HCT116 (cell line): Measurements from ENCODE around the gene TANC1. TPM values are rescaled to one million over a fixed set of nuclear protein-coding genes. Genes with fewer than 3 reads are reported as not detected.

ENCODE experiments used
- ATAC-seq: fragments of 200-7000 bp; cut with Tn5 transposase; 2 replicates; pipeline ENCODE4 v1.9.1; 2020; ENCODE audit warnings: mild to moderate bottlenecking, moderate library complexity
- BruUV-seq: library from RNA; stranded (reverse); fragments of 400-500 nt; replicated peaks from 2 replicates; lab custom pipeline; 2021; lab: Mats Ljungman, UMichigan
- CTCF ChIA-PET: fragments of 300-600 bp; sonication (Branson Sonifier 250); formaldehyde crosslinking; loops from one replicate; lab custom pipeline; 2021; ENCODE audit warnings: antibody characterized with exemption; lab: Charles Lee
- POLR2A ChIA-PET: fragments of 300-600, 350-600 bp; sonication (Branson Sonifier 250); formaldehyde crosslinking; loops from one replicate; lab custom pipeline; 2021; ENCODE audit warnings: antibody characterized with exemption; lab: Charles Lee
- RAD21 ChIA-PET, 2 experiments: fragments of 300-600 bp; sonication (Branson Sonifier 250); formaldehyde crosslinking; loops; one replicate each; lab custom pipeline; 2023; ENCODE audit warnings: low total read pairs in 2 of 2; ENCODE audit not compliant: uncharacterized antibody in 2 of 2, unreplicated experiment in 2 of 2, low non-redundant PET in 1 of 2; lab: Charles Lee
- DNase-seq: peaks from one replicate; pipeline ENCODE4 v3.0.0-alpha.2; 2010; ENCODE audit warnings: low read depth, low spot score
- H2AFZ ChIP-seq: fragments of 200-600 bp; shearing (Covaris generic), sonication (generic); 2 replicates; pipeline ENCODE4 v1.6.1; 2017; ENCODE audit warnings: low read depth, mixed run types, mixed read lengths, antibody characterized with exemption, low read length; ENCODE audit not compliant: poor library complexity, severe bottlenecking
- H3K27ac ChIP-seq: 2 replicates; pipeline ENCODE4 v1.5.1; 2012; ENCODE audit warnings: low read depth, low read length
- H3K27me3 ChIP-seq: fragments of 200-600 bp; sonication (generic); 2 replicates; pipeline ENCODE4 v1.6.1; 2016; ENCODE audit warnings: mixed run types, low read length, mixed read lengths; ENCODE audit not compliant: insufficient read depth
- H3K36me3 ChIP-seq, 2 experiments: fragments of 200-500 bp in 1 of 2; fragments of 200-600 bp in 1 of 2; sonication (Bioruptor generic) in 1 of 2; sonication (generic) in 1 of 2; 2 replicates each; pipeline versions ENCODE4 v1.5.1 to v1.6.1; 2014 to 2016; ENCODE audit warnings: low read length in 2 of 2, inconsistent platforms in 1 of 2, mixed read lengths in 1 of 2, mixed run types in 1 of 2; ENCODE audit not compliant: insufficient read depth in 2 of 2, control insufficient read depth in 1 of 2
- H3K4me1 ChIP-seq, 2 experiments: fragments of 200-600 bp in 1 of 2; sonication (generic) in 1 of 2; 2 replicates each; pipeline versions ENCODE4 v1.5.1 to v1.6.1; 2012 to 2017; ENCODE audit warnings: low read length in 2 of 2, inconsistent platforms in 1 of 2, mild to moderate bottlenecking in 1 of 2, mixed read lengths in 1 of 2, mixed run types in 1 of 2, moderate library complexity in 1 of 2; ENCODE audit not compliant: insufficient read depth in 2 of 2, control insufficient read depth in 1 of 2
- H3K4me2 ChIP-seq: fragments of 200-600 bp; sonication (generic); 2 replicates; pipeline ENCODE4 v1.6.1; 2017; ENCODE audit warnings: mixed run types, low read length, mixed read lengths
- H3K4me3 ChIP-seq, 2 experiments: fragments of 200-600 bp in 1 of 2; sonication (generic) in 1 of 2; replicated peaks in 1 of 2; 2 replicates each; pipeline ENCODE4 v1.5.1; 2011 to 2016; ENCODE audit warnings: low read length in 2 of 2, control low read depth in 1 of 2, low read depth in 1 of 2, mild to moderate bottlenecking in 1 of 2, mixed read lengths in 1 of 2, mixed run types in 1 of 2
- H3K79me2 ChIP-seq: fragments of 200-600 bp; sonication (generic); 2 replicates; pipeline ENCODE4 v1.6.1; 2017; ENCODE audit warnings: mild to moderate bottlenecking, mixed run types, low read length, moderate library complexity, mixed read lengths; ENCODE audit not compliant: insufficient read depth
- H3K9ac ChIP-seq: fragments of 200-600 bp; sonication (generic); 2 replicates; pipeline ENCODE4 v1.6.1; 2016; ENCODE audit warnings: low read length, mixed read lengths
- H3K9me2 ChIP-seq: fragments of 200-600 bp; sonication (generic), shearing (Covaris generic); 2 replicates; pipeline ENCODE4 v1.6.1; 2017; ENCODE audit warnings: mixed run types, mild to moderate bottlenecking, moderate library complexity; ENCODE audit not compliant: insufficient read depth
- H3K9me3 ChIP-seq, 2 experiments: fragments of 200-500 bp in 1 of 2; fragments of 200-600 bp in 1 of 2; sonication (Bioruptor generic) in 1 of 2; sonication (generic) in 1 of 2; 2 replicates each; pipeline ENCODE4 v1.6.1; 2014 to 2017; ENCODE audit warnings: low read length in 2 of 2, mixed read lengths in 2 of 2, inconsistent platforms in 1 of 2, low read depth in 1 of 2, mild to moderate bottlenecking in 1 of 2, mixed run types in 1 of 2, moderate library complexity in 1 of 2; ENCODE audit not compliant: control insufficient read depth in 1 of 2, insufficient read depth in 1 of 2
- H4K20me1 ChIP-seq: fragments of 200-600 bp; sonication (generic), shearing (Covaris generic); 2 replicates; pipeline ENCODE4 v1.6.1; 2017; ENCODE audit warnings: mixed run types, mild to moderate bottlenecking, moderate library complexity; ENCODE audit not compliant: insufficient read depth
- CBX3 ChIP-seq: IDR thresholded peaks from 2 replicates; pipeline ENCODE4 v1.6.1; 2012; ENCODE audit warnings: low read depth
- CEBPB ChIP-seq: IDR thresholded peaks from 2 replicates; pipeline ENCODE4 v1.6.1; 2012; ENCODE audit warnings: low read depth
- EGR1 ChIP-seq: IDR thresholded peaks from 2 replicates; pipeline ENCODE4 v1.6.1; 2012; ENCODE audit warnings: low read depth
- ELF1 ChIP-seq: IDR thresholded peaks from 2 replicates; pipeline ENCODE4 v1.6.1; 2012; ENCODE audit warnings: low read depth, borderline replicate concordance
- EZH2 ChIP-seq: fragments of 200-600 bp; sonication (generic); IDR thresholded peaks from 2 replicates; pipeline ENCODE4 v1.6.1; 2017; ENCODE audit warnings: antibody characterized with exemption, mixed run types
- EZH2phosphoT487 ChIP-seq: fragments of 200-600 bp; IDR thresholded peaks from 2 replicates; pipeline ENCODE4 v1.6.1; 2018; ENCODE audit warnings: antibody characterized with exemption, borderline replicate concordance
- FOSL1 ChIP-seq: IDR thresholded peaks from 2 replicates; pipeline ENCODE4 v1.6.1; 2012; ENCODE audit warnings: low read depth
- JUND ChIP-seq: IDR thresholded peaks from 2 replicates; pipeline ENCODE4 v1.6.1; 2012
- POLR2A ChIP-seq: IDR thresholded peaks from 2 replicates; pipeline ENCODE4 v1.7.0; 2011; ENCODE audit warnings: borderline replicate concordance; ENCODE audit not compliant: insufficient read depth, insufficient read length; ENCODE audit errors: extremely low read depth
- POLR2AphosphoS5 ChIP-seq: IDR thresholded peaks from 2 replicates; pipeline ENCODE4 v1.6.1; 2011; ENCODE audit warnings: mild to moderate bottlenecking, low read depth, low read length, moderate library complexity
- RAD21 ChIP-seq: IDR thresholded peaks from 2 replicates; pipeline ENCODE4 v1.6.1; 2012; ENCODE audit warnings: low read depth, mild to moderate bottlenecking
- SP1 ChIP-seq: IDR thresholded peaks from 2 replicates; pipeline ENCODE4 v1.6.1; 2012; ENCODE audit warnings: low read depth
- SRF ChIP-seq: IDR thresholded peaks from 2 replicates; pipeline ENCODE4 v1.6.1; 2012; ENCODE audit warnings: low read depth
- TCF7L2 ChIP-seq: IDR thresholded peaks from 2 replicates; pipeline ENCODE4 v1.7.0; 2011; ENCODE audit warnings: borderline replicate concordance, inconsistent platforms; ENCODE audit not compliant: insufficient read depth, insufficient read length; ENCODE audit errors: extremely low read depth
- ZFX ChIP-seq: fragments of 450-650 bp; IDR thresholded peaks from 2 replicates; pipeline ENCODE4 v1.6.1; 2017
- ZNF274 ChIP-seq: fragments of 200-500 bp; sonication (Bioruptor generic); IDR thresholded peaks from 2 replicates; pipeline ENCODE4 v1.6.1; 2014; ENCODE audit warnings: mild to moderate bottlenecking, low read depth, low read length, inconsistent platforms
- intact Hi-C: fragments of 100-400 bp; cut with micrococcal nuclease; formaldehyde crosslinking; loops from 2 replicates; pipeline ENCODE4 v1.10.0; 2022
- total RNA-seq: library from RNA; stranded (reverse); gene quantifications from one replicate; pipeline ENCODE4 v1.2.1, GENCODE V29; 2021; ENCODE audit not compliant: unreplicated experiment
- TF ChIP-seq, protein P1 (sequence below): IDR thresholded peaks from 2 replicates; pipeline ENCODE4 v1.6.1; 2011; ENCODE audit warnings: mild to moderate bottlenecking, low read length, moderate library complexity; ENCODE audit not compliant: insufficient replicate concordance; ENCODE audit errors: extremely low read depth
- TF ChIP-seq, protein P2 (sequence below): IDR thresholded peaks from 2 replicates; pipeline ENCODE4 v1.6.1; 2012
- TF ChIP-seq, protein P3 (sequence below): IDR thresholded peaks from 2 replicates; pipeline ENCODE4 v1.6.1; 2012
- TF ChIP-seq, protein P4 (sequence below), 3 experiments: fragments of 200-600 bp in 1 of 3; sonication (generic) in 1 of 3; IDR thresholded peaks in 2 of 3; conservative IDR thresholded peaks in 1 of 3; 2 replicates each; pipeline ENCODE4 v1.5.1; 2012 to 2017; ENCODE audit warnings: low read depth in 2 of 3, low read length in 2 of 3, antibody characterized with exemption in 1 of 3, borderline replicate concordance in 1 of 3, control low read depth in 1 of 3, mild to moderate bottlenecking in 1 of 3, mixed read lengths in 1 of 3, mixed run types in 1 of 3, moderate library complexity in 1 of 3; ENCODE audit not compliant: insufficient read depth in 1 of 3
- TF ChIP-seq, protein P5 (sequence below): IDR thresholded peaks from 2 replicates; pipeline ENCODE4 v1.6.1; 2012; ENCODE audit warnings: low read depth

Gene TANC1
- total RNA-seq, 1 experiment from 2014 or later: 15.1 TPM

DNA sequence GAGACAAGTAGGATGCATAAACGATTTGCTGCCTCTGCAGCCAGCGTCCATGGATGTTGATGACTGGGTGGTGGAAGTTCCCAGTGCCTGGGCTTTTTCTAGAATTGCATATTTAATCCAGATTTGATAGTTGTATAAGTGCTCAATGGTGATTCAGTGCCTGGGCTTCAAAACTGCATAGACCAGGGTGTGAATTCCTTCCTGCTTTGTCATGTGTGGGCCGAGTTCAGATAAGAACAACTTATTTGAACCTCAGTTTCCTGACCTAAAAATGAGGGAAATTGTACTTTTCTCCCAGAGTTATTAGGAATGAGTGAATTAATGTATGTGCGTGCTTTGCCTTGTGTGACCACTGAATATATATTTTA, 163.5 kb downstream of the TANC1 start:
- Histone ChIP-seq H4K20me1 (no peaks in the 10 kb centered on the region), H3K9ac (peak overlapping the region; percentile 5; the same call in 1 of the 2 replicates), H3K36me3 (no peaks in the 10 kb centered on the region), H3K4me1 (peaks cover 10 to 20% of the 10 kb centered on the region in 2 experiments), H3K4me2 (peak overlapping the region; percentile 48), H3K4me3 (no peak overlapping the region), H3K9me3 (no peaks in the 10 kb centered on the region), H3K9me2 (no peaks in the 10 kb centered on the region), H2AFZ (no peak overlapping the region), H3K79me2 (no peaks in the 10 kb centered on the region), H3K27ac (no peak overlapping the region), H3K27me3 (no peaks in the 10 kb centered on the region)
- TF ChIP-seq SP1 (peak; percentile 49), POLR2A (no peak), ZFX (no peak), ZNF274 (no peak), EZH2 (no peak), FOSL1 (peak; percentile 59), ELF1 (no peak), SRF (no peak), CEBPB (no peak), RAD21 (no peak), EZH2phosphoT487 (no peak), POLR2AphosphoS5 (no peak), CBX3 (peak; percentile 66; the same call in 1 of the 2 replicates), EGR1 (0 out of 2 replicates have a peak, but pooled peaks have one; percentile 47), JUND (peak; percentile 39; the same call in 1 of the 2 replicates), TCF7L2 (no peak)
- TF ChIP-seq, protein P1, sequence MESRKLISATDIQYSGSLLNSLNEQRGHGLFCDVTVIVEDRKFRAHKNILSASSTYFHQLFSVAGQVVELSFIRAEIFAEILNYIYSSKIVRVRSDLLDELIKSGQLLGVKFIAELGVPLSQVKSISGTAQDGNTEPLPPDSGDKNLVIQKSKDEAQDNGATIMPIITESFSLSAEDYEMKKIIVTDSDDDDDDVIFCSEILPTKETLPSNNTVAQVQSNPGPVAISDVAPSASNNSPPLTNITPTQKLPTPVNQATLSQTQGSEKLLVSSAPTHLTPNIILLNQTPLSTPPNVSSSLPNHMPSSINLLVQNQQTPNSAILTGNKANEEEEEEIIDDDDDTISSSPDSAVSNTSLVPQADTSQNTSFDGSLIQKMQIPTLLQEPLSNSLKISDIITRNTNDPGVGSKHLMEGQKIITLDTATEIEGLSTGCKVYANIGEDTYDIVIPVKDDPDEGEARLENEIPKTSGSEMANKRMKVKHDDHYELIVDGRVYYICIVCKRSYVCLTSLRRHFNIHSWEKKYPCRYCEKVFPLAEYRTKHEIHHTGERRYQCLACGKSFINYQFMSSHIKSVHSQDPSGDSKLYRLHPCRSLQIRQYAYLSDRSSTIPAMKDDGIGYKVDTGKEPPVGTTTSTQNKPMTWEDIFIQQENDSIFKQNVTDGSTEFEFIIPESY: no peak
- TF ChIP-seq, protein P2, sequence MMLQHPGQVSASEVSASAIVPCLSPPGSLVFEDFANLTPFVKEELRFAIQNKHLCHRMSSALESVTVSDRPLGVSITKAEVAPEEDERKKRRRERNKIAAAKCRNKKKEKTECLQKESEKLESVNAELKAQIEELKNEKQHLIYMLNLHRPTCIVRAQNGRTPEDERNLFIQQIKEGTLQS: no peak
- TF ChIP-seq, protein P3, sequence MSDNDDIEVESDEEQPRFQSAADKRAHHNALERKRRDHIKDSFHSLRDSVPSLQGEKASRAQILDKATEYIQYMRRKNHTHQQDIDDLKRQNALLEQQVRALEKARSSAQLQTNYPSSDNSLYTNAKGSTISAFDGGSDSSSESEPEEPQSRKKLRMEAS: peak; percentile 61
- TF ChIP-seq, protein P4, sequence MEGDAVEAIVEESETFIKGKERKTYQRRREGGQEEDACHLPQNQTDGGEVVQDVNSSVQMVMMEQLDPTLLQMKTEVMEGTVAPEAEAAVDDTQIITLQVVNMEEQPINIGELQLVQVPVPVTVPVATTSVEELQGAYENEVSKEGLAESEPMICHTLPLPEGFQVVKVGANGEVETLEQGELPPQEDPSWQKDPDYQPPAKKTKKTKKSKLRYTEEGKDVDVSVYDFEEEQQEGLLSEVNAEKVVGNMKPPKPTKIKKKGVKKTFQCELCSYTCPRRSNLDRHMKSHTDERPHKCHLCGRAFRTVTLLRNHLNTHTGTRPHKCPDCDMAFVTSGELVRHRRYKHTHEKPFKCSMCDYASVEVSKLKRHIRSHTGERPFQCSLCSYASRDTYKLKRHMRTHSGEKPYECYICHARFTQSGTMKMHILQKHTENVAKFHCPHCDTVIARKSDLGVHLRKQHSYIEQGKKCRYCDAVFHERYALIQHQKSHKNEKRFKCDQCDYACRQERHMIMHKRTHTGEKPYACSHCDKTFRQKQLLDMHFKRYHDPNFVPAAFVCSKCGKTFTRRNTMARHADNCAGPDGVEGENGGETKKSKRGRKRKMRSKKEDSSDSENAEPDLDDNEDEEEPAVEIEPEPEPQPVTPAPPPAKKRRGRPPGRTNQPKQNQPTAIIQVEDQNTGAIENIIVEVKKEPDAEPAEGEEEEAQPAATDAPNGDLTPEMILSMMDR (IDR thresholded peaks at IDR 0.05 in 2 of 3, conservative IDR thresholded peaks at IDR 0.05 in 1 of 3; ENCODE audit: borderline replicate concordance in 1 of 3, insufficient read depth in 1 of 3, low read depth in 2 of 3, low read length in 2 of 3): no peak
- TF ChIP-seq, protein P5, sequence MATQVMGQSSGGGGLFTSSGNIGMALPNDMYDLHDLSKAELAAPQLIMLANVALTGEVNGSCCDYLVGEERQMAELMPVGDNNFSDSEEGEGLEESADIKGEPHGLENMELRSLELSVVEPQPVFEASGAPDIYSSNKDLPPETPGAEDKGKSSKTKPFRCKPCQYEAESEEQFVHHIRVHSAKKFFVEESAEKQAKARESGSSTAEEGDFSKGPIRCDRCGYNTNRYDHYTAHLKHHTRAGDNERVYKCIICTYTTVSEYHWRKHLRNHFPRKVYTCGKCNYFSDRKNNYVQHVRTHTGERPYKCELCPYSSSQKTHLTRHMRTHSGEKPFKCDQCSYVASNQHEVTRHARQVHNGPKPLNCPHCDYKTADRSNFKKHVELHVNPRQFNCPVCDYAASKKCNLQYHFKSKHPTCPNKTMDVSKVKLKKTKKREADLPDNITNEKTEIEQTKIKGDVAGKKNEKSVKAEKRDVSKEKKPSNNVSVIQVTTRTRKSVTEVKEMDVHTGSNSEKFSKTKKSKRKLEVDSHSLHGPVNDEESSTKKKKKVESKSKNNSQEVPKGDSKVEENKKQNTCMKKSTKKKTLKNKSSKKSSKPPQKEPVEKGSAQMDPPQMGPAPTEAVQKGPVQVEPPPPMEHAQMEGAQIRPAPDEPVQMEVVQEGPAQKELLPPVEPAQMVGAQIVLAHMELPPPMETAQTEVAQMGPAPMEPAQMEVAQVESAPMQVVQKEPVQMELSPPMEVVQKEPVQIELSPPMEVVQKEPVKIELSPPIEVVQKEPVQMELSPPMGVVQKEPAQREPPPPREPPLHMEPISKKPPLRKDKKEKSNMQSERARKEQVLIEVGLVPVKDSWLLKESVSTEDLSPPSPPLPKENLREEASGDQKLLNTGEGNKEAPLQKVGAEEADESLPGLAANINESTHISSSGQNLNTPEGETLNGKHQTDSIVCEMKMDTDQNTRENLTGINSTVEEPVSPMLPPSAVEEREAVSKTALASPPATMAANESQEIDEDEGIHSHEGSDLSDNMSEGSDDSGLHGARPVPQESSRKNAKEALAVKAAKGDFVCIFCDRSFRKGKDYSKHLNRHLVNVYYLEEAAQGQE: no peak
- ChIA-PET CTCF (no interaction called here), RAD21 (no interaction called here), POLR2A (no interaction called here)
- no TSS peak for BruUV-seq
- peak; percentile 43 for DNase-seq
- peak; percentile 84 for ATAC-seq
- intact Hi-C loops: no loop called here
